ENCODE results near the gene RBFOX2. TPM values are rescaled to one million over a fixed set of nuclear protein-coding genes. Genes with fewer than 3 reads are reported as not detected.

Gene RBFOX2
- total RNA-seq, 1 donor from 2014 or later: 58.1 TPM

DNA sequence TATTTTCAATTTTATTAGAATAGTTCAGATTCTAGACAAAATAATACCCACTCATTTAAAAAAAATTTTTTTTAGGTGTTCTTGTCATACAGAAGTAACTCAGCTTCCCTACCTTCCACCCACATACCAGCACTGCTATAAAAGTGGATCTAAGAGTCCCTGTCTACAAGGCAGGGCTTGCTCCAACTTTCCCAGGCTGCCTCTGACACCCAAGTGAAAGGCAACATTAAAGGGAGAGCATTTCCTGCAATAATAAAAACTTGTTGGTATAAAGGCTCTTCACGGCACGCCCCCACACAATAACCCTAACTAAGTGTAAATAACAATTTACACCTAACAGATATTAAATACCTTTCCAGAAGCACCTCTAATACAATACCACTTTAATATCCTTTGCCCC lies 183.7 kb downstream of the RBFOX2 start:
- Histone ChIP-seq H3K4me3 (no peak overlapping the region), H3K9me3 (no peaks in the 10 kb centered on the region), H3K27ac (no peak overlapping the region), H3K36me3 (no peaks in the 10 kb centered on the region), H3K4me1 (peaks cover 0 to 14% of the 10 kb centered on the region in 2 donors), H3K27me3 (no peaks in the 10 kb centered on the region)
- TF ChIP-seq CTCF (IDR thresholded peaks at IDR 0.05): no peak
- intact Hi-C loops (cut with DNase I): loop anchor here (5.0 kb wide), 3 partner anchors 83 to 277 kb away; no protein-coding TSS in a partner anchor
- no peak for DNase-seq (ENCODE audit: low spot score in 2 of 2)

- Histone ChIP-seq H3K27me3 (no peaks in the 10 kb centered on the region), H3K9me3 (no peaks in the 10 kb centered on the region), H3K36me3 (no peaks in the 10 kb centered on the region), H3K4me1 (peaks cover 0 to 8% of the 10 kb centered on the region in 2 donors), H3K4me3 (no peak overlapping the region), H3K27ac (peak overlapping the region; percentile 1 to 21)
- TF ChIP-seq CTCF (IDR thresholded peaks at IDR 0.05): peak; percentile 18 to 47 (median 25)
- intact Hi-C loops (cut with DNase I): loop anchor here (5.0 kb wide), 3 partner anchors 81 to 279 kb away; no protein-coding TSS in a partner anchor
- no peak for DNase-seq (ENCODE audit: low spot score in 2 of 2)
Measured at GRCh38 chr22:35842954-35843353, 185.7 kb downstream of the RBFOX2 start.

DNA sequence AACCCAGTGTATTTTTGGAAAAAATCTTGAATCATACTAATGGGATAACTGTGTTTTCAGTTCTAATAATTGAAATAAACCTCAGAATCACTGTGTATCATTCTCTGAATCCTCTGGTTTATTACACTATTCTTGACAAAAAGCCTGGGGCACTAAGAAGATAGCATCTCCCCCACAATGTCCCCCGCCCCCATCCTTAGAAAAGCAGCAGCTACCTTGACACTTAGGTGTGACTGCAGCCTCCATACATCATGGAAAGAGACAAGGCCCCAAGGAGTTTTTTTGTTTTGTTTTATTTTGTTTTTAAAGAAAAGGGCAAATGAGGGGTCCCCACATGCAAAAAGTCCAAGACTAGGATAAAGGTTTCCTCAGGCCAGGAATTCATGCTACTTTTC lies 186.1 kb downstream of the RBFOX2 start:
- DNase-seq (ENCODE audit: low spot score in 2 of 2): no peak
- Histone ChIP-seq H3K9me3 (no peaks in the 10 kb centered on the region), H3K4me1 (peaks cover 0 to 13% of the 10 kb centered on the region in 2 donors), H3K4me3 (no peak overlapping the region), H3K36me3 (no peaks in the 10 kb centered on the region), H3K27me3 (no peaks in the 10 kb centered on the region), H3K27ac (peak overlapping the region; percentile 1 to 21)
- TF ChIP-seq CTCF (IDR thresholded peaks at IDR 0.05): no peak
- intact Hi-C loops (cut with DNase I): loop anchor here (5.0 kb wide), 3 partner anchors 80 to 280 kb away; no protein-coding TSS in a partner anchor

DNA sequence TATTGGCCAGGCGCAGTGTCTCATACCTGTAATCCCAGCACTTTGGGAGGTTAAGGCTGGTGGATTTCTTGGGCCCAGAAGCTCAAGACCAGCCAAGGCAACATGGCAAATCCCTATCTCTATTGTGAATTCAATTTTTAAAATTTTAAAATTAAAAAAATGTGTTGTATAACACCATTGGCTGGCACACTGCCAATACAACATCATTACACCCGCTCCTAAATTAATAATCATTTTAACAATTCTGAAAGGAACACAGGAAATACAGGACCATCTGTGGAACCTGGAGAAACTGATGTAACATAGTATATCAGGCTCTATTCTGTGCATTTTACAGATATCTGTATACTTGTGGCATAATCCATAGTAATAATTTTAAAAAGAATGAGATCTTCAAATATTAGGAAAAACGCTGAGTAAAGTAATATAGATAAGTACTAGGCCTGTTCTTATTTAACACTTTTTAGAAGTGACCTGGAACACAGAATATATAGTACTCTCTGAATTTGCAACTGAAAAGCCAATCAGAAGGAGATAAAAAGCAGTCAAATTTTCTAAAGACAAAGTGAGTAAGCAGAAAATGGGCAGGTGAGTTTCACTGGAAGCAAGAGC lies 186.6 kb downstream of the RBFOX2 start:
- intact Hi-C loops (cut with DNase I): loop anchor here (2.0 to 5.0 kb wide), 4 partner anchors 79 to 280 kb away; no protein-coding TSS in a partner anchor
- H3K4me1 ChIP-seq: peaks cover 0 to 18% of the 10 kb centered on the region in 2 donors
- H3K9me3 ChIP-seq: no peaks in the 10 kb centered on the region
- H3K4me3 ChIP-seq: no peak overlapping the region
- no peak for TF ChIP-seq CTCF (IDR thresholded peaks at IDR 0.05)
- no peaks in the 10 kb centered on the region for H3K27me3 ChIP-seq
- H3K27ac ChIP-seq: peak overlapping the region; percentile 3 to 21
- H3K36me3 ChIP-seq: no peaks in the 10 kb centered on the region
- no peak for DNase-seq (ENCODE audit: low spot score in 2 of 2)

DNA sequence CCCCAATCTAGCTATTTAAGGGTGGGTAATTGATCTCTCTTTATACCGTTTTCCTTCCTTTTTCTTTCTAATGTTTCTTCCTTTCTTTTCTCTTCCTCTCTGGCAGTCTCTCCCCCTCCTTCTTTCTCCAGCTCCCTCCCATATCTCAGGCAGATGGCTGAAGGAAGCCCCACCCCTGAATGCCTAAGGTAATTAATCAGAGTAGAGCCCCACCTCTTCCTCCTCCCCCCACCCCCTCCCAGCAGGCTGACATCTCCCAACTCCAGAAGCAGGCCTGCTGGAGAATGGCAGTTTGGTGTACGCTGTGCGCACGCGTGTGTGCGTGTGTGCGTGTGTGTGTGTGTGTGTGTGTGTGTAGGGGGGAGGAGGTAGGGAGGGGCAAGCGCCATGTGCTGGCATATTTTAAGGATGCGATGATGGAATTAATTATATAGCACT lies 188.3 kb downstream of the RBFOX2 start:
- H3K36me3 ChIP-seq: no peaks in the 10 kb centered on the region
- H3K9me3 ChIP-seq: no peaks in the 10 kb centered on the region
- H3K4me1 ChIP-seq: peaks cover 4 to 30% of the 10 kb centered on the region in 2 donors
- peak overlapping the region; percentile 72 to 79 for H3K27ac ChIP-seq
- H3K27me3 ChIP-seq: no peaks in the 10 kb centered on the region
- peak overlapping the region; percentile 58 to 60 for H3K4me3 ChIP-seq
- intact Hi-C loops (cut with DNase I): loop anchor here (2.0 to 5.0 kb wide), 4 partner anchors 78 to 282 kb away; no protein-coding TSS in a partner anchor
- peak; percentile 58 to 93 for DNase-seq (ENCODE audit: low spot score in 2 of 2)
- TF ChIP-seq CTCF (IDR thresholded peaks at IDR 0.05): no peak

Measured in ascending aorta (tissue), 2 donors.